ENCODE data around the gene HAVCR1. TPM values are rescaled to one million over a fixed set of nuclear protein-coding genes. Genes with fewer than 3 reads are reported as not detected.
"Not testable (repeated sequence)": the region's sequence is repeated elsewhere in the genome, so short reads cannot be mapped to it uniquely, and the experiment has no call there.

HAVCR1 gene
- total RNA-seq, 1 donor from 2014 or later: 0.44 TPM

- DNase-seq (ENCODE audit: low spot score): no peak
Measured at GRCh38 chr5:157050050-157050449, 8.9 kb downstream of the HAVCR1 start.

GRCh38 chr5:157049605-157050004 is 9.3 kb downstream of the HAVCR1 start:
- DNase-seq (ENCODE audit: low spot score): no peak

GRCh38 chr5:157047898-157048297 is 11.0 kb downstream of the HAVCR1 start:
- no peak for DNase-seq (ENCODE audit: low spot score)

GRCh38 chr5:157047016-157047415 is 11.9 kb downstream of the HAVCR1 start:
- DNase-seq (ENCODE audit: low spot score): not testable (repeated sequence)

- peak; percentile 55 for DNase-seq (ENCODE audit: low spot score)
Measured at GRCh38 chr5:157046041-157046440, 12.9 kb downstream of the HAVCR1 start.

GRCh38 chr5:157045601-157046000 is 13.3 kb downstream of the HAVCR1 start:
- DNase-seq (ENCODE audit: low spot score): no peak

- no peak for DNase-seq (ENCODE audit: low spot score)
Measured at GRCh38 chr5:157038568-157039187, 20.2 kb downstream of the HAVCR1 start.

GRCh38 chr5:157034106-157035072 is 24.5 kb downstream of the HAVCR1 start:
- DNase-seq (ENCODE audit: low spot score): not testable (repeated sequence)

GRCh38 chr5:157033071-157033583 is 25.8 kb downstream of the HAVCR1 start:
- DNase-seq (ENCODE audit: low spot score): no peak

GRCh38 chr5:157030692-157031091 is 28.2 kb downstream of the HAVCR1 start:
- no peak for DNase-seq (ENCODE audit: low spot score)

- no peak for DNase-seq (ENCODE audit: low spot score)
Measured at GRCh38 chr5:157029457-157029856, 29.5 kb downstream of the HAVCR1 start.

- not testable (repeated sequence) for DNase-seq (ENCODE audit: low spot score)
Measured at GRCh38 chr5:157027663-157028062, 31.3 kb downstream of the HAVCR1 start.

GRCh38 chr5:157026789-157027424 is 32.0 kb downstream of the HAVCR1 start:
- no peak for DNase-seq (ENCODE audit: low spot score)

- no peak for DNase-seq (ENCODE audit: low spot score)
Measured at GRCh38 chr5:157025093-157025698, 33.7 kb downstream of the HAVCR1 start.

GRCh38 chr5:157024208-157024959 is 34.5 kb downstream of the HAVCR1 start:
- no peak for DNase-seq (ENCODE audit: low spot score)

- no peak for DNase-seq (ENCODE audit: low spot score)
Measured at GRCh38 chr5:157022024-157022423, 36.9 kb downstream of the HAVCR1 start.

GRCh38 chr5:157020511-157021222 is 38.2 kb downstream of the HAVCR1 start:
- DNase-seq (ENCODE audit: low spot score): no peak

GRCh38 chr5:157020002-157020401 is 38.9 kb downstream of the HAVCR1 start:
- no peak for DNase-seq (ENCODE audit: low spot score)

- not testable (repeated sequence) for DNase-seq (ENCODE audit: low spot score)
Measured at GRCh38 chr5:157014143-157014542, 44.8 kb downstream of the HAVCR1 start.

GRCh38 chr5:157006262-157006661 is 52.7 kb downstream of the HAVCR1 start:
- no peak for DNase-seq (ENCODE audit: low spot score)

All from ureter (tissue), 1 donor.